ENCODE data around the gene NMBR.
"Not testable (repeated sequence)": the region's sequence is repeated elsewhere in the genome, so short reads cannot be mapped to it uniquely, and the experiment has no call there.

NMBR gene

GRCh38 chr6:142146828-142147662 lies at the start of gene NMBR, which contains the start of gene VTA1:
NMBR (minus strand) TSS chr6:142147122; CDS start chr6:142088658, 58,464 bp downstream.
VTA1 (plus strand) TSS chr6:142147263; CDS start chr6:142147288, 25 bp downstream.
- peak; percentile 97 for DNase-seq

GRCh38 chr6:142195862-142196541 lies 49.1 kb upstream of the NMBR start:
- DNase-seq: no peak

- no peak for DNase-seq
These were observed 46.7 kb upstream of the NMBR start for GRCh38 chr6:142193621-142194020.

GRCh38 chr6:142192343-142192742 lies 45.4 kb upstream of the NMBR start:
- no peak for DNase-seq

GRCh38 chr6:142189057-142189456 lies 42.1 kb upstream of the NMBR start:
- no peak for DNase-seq

- DNase-seq: not testable (repeated sequence)
These were observed 41.4 kb upstream of the NMBR start for GRCh38 chr6:142188341-142188740.

- DNase-seq: no peak
These were observed 40.3 kb upstream of the NMBR start for GRCh38 chr6:142187209-142187608.

- DNase-seq: no peak
These were observed 38.7 kb upstream of the NMBR start for GRCh38 chr6:142185641-142186040.

GRCh38 chr6:142184307-142184706 lies 37.4 kb upstream of the NMBR start:
- no peak for DNase-seq

GRCh38 chr6:142183351-142183750 lies 36.4 kb upstream of the NMBR start:
- no peak for DNase-seq

GRCh38 chr6:142182004-142182403 lies 35.1 kb upstream of the NMBR start:
- no peak for DNase-seq

GRCh38 chr6:142178129-142178528 lies 31.2 kb upstream of the NMBR start:
- DNase-seq: no peak

GRCh38 chr6:142174703-142175102 lies 27.8 kb upstream of the NMBR start:
- no peak for DNase-seq

GRCh38 chr6:142173980-142174379 lies 27.1 kb upstream of the NMBR start:
- DNase-seq: no peak

GRCh38 chr6:142172758-142173157 lies 25.8 kb upstream of the NMBR start:
- DNase-seq: no peak

- DNase-seq: no peak
These were observed 24.4 kb upstream of the NMBR start for GRCh38 chr6:142171351-142171750.

- no peak for DNase-seq
These were observed 20.6 kb upstream of the NMBR start for GRCh38 chr6:142167486-142167885.

GRCh38 chr6:142167071-142167470 lies 20.1 kb upstream of the NMBR start:
- DNase-seq: no peak

- DNase-seq: no peak
These were observed 18.3 kb upstream of the NMBR start for GRCh38 chr6:142165227-142165626.

- no peak for DNase-seq
These were observed 15.9 kb upstream of the NMBR start for GRCh38 chr6:142162780-142163179.

GRCh38 chr6:142156758-142157068 lies 9.8 kb upstream of the NMBR start:
- DNase-seq: not testable (repeated sequence)

- DNase-seq: no peak
These were observed 9.2 kb upstream of the NMBR start for GRCh38 chr6:142155895-142156757.

GRCh38 chr6:142155091-142155490 lies 8.2 kb upstream of the NMBR start:
- DNase-seq: no peak

Measured in stimulated activated CD4-positive, alpha-beta T cell treated with anti-CD3 and anti-CD28 coated beads, Interleukin-15, amount 100 ng/mL, for 24 hours (primary cell).